ENCODE results near the gene EFCAB9.

The EFCAB9 gene

GRCh38 chr5:172213126-172213525 is 19.2 kb downstream of the EFCAB9 start:
- H3K9me3 Mint-ChIP-seq, result peaks cover 15% of the 10 kb centered on the region
- H3K4me3 Mint-ChIP-seq, result no peak overlapping the region
- no peaks in the 10 kb centered on the region for H3K4me1 Mint-ChIP-seq
- no peak for TF ChIP-seq CTCF (IDR thresholded peaks at IDR 0.05)
- no peak for DNase-seq
- peak overlapping the region; percentile 64 for H3K27ac Mint-ChIP-seq
- H3K36me3 Mint-ChIP-seq (ENCODE audit: low read depth), result peaks cover 90% of the 10 kb centered on the region
- no peaks in the 10 kb centered on the region for H3K27me3 Mint-ChIP-seq (ENCODE audit: low read depth, poor library complexity)

- Mint-ChIP-seq H3K36me3 (ENCODE audit: low read depth) (peaks cover 94% of the 10 kb centered on the region), H3K4me3 (no peak overlapping the region), H3K27ac (peak overlapping the region; percentile 46), H3K4me1 (no peaks in the 10 kb centered on the region), H3K27me3 (ENCODE audit: low read depth, poor library complexity) (no peaks in the 10 kb centered on the region), H3K9me3 (peaks cover 45% of the 10 kb centered on the region)
- no peak for DNase-seq
- no peak for TF ChIP-seq CTCF (IDR thresholded peaks at IDR 0.05)
These were observed 22.4 kb downstream of the EFCAB9 start for GRCh38 chr5:172216345-172216744.

- H3K27me3 Mint-ChIP-seq (ENCODE audit: low read depth, poor library complexity), result no peaks in the 10 kb centered on the region
These were observed 25.3 kb downstream of the EFCAB9 start for GRCh38 chr5:172219296-172219695.

GRCh38 chr5:172223901-172224873 is 30.2 kb downstream of the EFCAB9 start:
- Mint-ChIP-seq H3K36me3 (ENCODE audit: low read depth) (peaks cover 88% of the 10 kb centered on the region), H3K9me3 (peaks cover 28% of the 10 kb centered on the region), H3K27ac (peak overlapping the region; percentile 91), H3K27me3 (ENCODE audit: low read depth, poor library complexity) (no peaks in the 10 kb centered on the region), H3K4me3 (no peak overlapping the region), H3K4me1 (peaks cover 5% of the 10 kb centered on the region)
- TF ChIP-seq CTCF (IDR thresholded peaks at IDR 0.05), result no peak
- DNase-seq, result no peak

More at GRCh38 chr5:172219296-172219695, 25.3 kb downstream of the EFCAB9 start:
- no peaks in the 10 kb centered on the region for H3K4me1 Mint-ChIP-seq
- H3K4me3 Mint-ChIP-seq, result no peak overlapping the region
- TF ChIP-seq CTCF (IDR thresholded peaks at IDR 0.05), result no peak
- no peak overlapping the region for H3K27ac Mint-ChIP-seq
- H3K9me3 Mint-ChIP-seq, result peaks cover 52% of the 10 kb centered on the region
- peaks cover 96% of the 10 kb centered on the region for H3K36me3 Mint-ChIP-seq (ENCODE audit: low read depth)
- DNase-seq, result no peak

- no peak for DNase-seq
- Mint-ChIP-seq H3K4me3 (no peak overlapping the region), H3K9me3 (peaks cover 20% of the 10 kb centered on the region), H3K36me3 (ENCODE audit: low read depth) (peaks cover 88% of the 10 kb centered on the region), H3K27ac (peak overlapping the region; percentile 58), H3K27me3 (ENCODE audit: low read depth, poor library complexity) (no peaks in the 10 kb centered on the region), H3K4me1 (peaks cover 5% of the 10 kb centered on the region)
- TF ChIP-seq CTCF (IDR thresholded peaks at IDR 0.05), result no peak
These were observed 31.0 kb downstream of the EFCAB9 start for GRCh38 chr5:172224996-172225395.

All from nephron progenitor cell (in vitro differentiated cells).